GM23338 (cell line): ENCODE results near the gene PANK3. TPM values are rescaled to one million over a fixed set of nuclear protein-coding genes. Genes with fewer than 3 reads are reported as not detected.

Experiments
- ATAC-seq: fragments of 200-7000 bp; cut with Tn5 transposase; 3 replicates; pipeline ENCODE4 v1.9.1; 2020
- DNase-seq: peaks from one replicate; pipeline ENCODE4 v3.0.0-alpha.2; 2015; ENCODE audit warnings: low spot score
- H2AFZ ChIP-seq: fragments of 200-600 bp; sonication (generic); 2 replicates; pipeline ENCODE4 v1.8.0; 2016; ENCODE audit warnings: antibody characterized with exemption, mild to moderate bottlenecking, moderate library complexity
- H3F3A ChIP-seq: fragments of 200-600 bp; sonication (generic); replicated peaks from 2 replicates; pipeline ENCODE4 v1.8.0; 2017; ENCODE audit warnings: antibody characterized with exemption, mixed run types, low read depth
- H3K27ac ChIP-seq: fragments of 200-600 bp; sonication (generic); 2 replicates; pipeline ENCODE4 v1.6.1; 2016; ENCODE audit warnings: low read depth
- H3K27me3 ChIP-seq: fragments of 200-600 bp; sonication (generic); 2 replicates; pipeline ENCODE4 v1.8.0; 2016; ENCODE audit warnings: mild to moderate bottlenecking, mixed run types, moderate library complexity; ENCODE audit not compliant: insufficient read depth
- H3K36me3 ChIP-seq: fragments of 200-600 bp; sonication (generic); 2 replicates; pipeline ENCODE4 v1.8.0; 2016; ENCODE audit warnings: mild to moderate bottlenecking; ENCODE audit not compliant: insufficient read depth
- H3K4me1 ChIP-seq: fragments of 200-600 bp; sonication (generic); 2 replicates; pipeline ENCODE4 v1.8.0; 2016; ENCODE audit warnings: mild to moderate bottlenecking, moderate library complexity; ENCODE audit not compliant: insufficient read depth
- H3K4me2 ChIP-seq: fragments of 200-600 bp; sonication (generic); 2 replicates; pipeline ENCODE4 v1.7.1; 2017; ENCODE audit warnings: mixed run types
- H3K4me3 ChIP-seq: fragments of 200-600 bp; sonication (generic); 2 replicates; pipeline ENCODE4 v1.6.1; 2016; ENCODE audit warnings: mixed run types
- H3K79me2 ChIP-seq: fragments of 200-600 bp; sonication (generic); replicated peaks from 2 replicates; pipeline ENCODE4 v1.8.0; 2017; ENCODE audit warnings: mild to moderate bottlenecking; ENCODE audit not compliant: insufficient read depth
- H3K9me2 ChIP-seq: fragments of 200-600 bp; sonication (generic); 2 replicates; pipeline ENCODE4 v1.8.0; 2017; ENCODE audit not compliant: insufficient read depth
- H4K20me1 ChIP-seq: fragments of 200-600 bp; sonication (generic); replicated peaks from 2 replicates; pipeline ENCODE4 v1.8.0; 2017; ENCODE audit warnings: mild to moderate bottlenecking; ENCODE audit not compliant: insufficient read depth
- H3K27ac Mint-ChIP-seq: 2 replicates; pipeline ENCODE4 v1.8.0; 2020; ENCODE audit warnings: inconsistent platforms, mild to moderate bottlenecking, moderate library complexity, mixed read lengths
- H3K27me3 Mint-ChIP-seq: 3 replicates; pipeline ENCODE4 v1.8.0; 2022; ENCODE audit warnings: low read depth, mild to moderate bottlenecking, moderate library complexity, mixed read lengths, inconsistent platforms; ENCODE audit not compliant: insufficient read depth, poor library complexity
- H3K36me3 Mint-ChIP-seq: 3 replicates; pipeline ENCODE4 v1.8.0; 2021; ENCODE audit warnings: low read depth, mild to moderate bottlenecking, inconsistent platforms, moderate library complexity, mixed read lengths
- H3K4me1 Mint-ChIP-seq: 3 replicates; pipeline ENCODE4 v1.8.0; 2020; ENCODE audit warnings: mild to moderate bottlenecking, inconsistent platforms, mixed read lengths
- H3K4me3 Mint-ChIP-seq: 3 replicates; pipeline ENCODE4 v1.8.0; 2021; ENCODE audit warnings: moderate library complexity, mild to moderate bottlenecking, inconsistent platforms, mixed read lengths
- H3K9me3 Mint-ChIP-seq: 3 replicates; pipeline ENCODE4 v1.8.0; 2020; ENCODE audit warnings: moderate library complexity, mild to moderate bottlenecking, inconsistent platforms, mixed read lengths
- CREB1 ChIP-seq: fragments of 250-450 bp; sonication (Bioruptor Pico); IDR thresholded peaks from 2 replicates; pipeline ENCODE4 v1.5.0; 2020; ENCODE audit warnings: low read depth, mild to moderate bottlenecking, moderate library complexity
- CTCF ChIP-seq, 2 experiments: fragments of 200-600 bp in 1 of 2; sonication (generic) in 1 of 2; conservative IDR thresholded peaks; 2 replicates each; pipeline versions ENCODE4 v1.5.1 to v1.6.1; 2016 to 2017; ENCODE audit warnings: antibody characterized with exemption in 2 of 2, low read depth in 2 of 2, mild to moderate bottlenecking in 2 of 2, moderate library complexity in 1 of 2
- ETS1 ChIP-seq: IDR thresholded peaks from 2 replicates; pipeline ENCODE4 v1.6.1; 2016; ENCODE audit warnings: antibody characterized with exemption
- EZH2 ChIP-seq: fragments of 200-600 bp; sonication (generic); IDR thresholded peaks from one replicate; pipeline ENCODE4 v1.8.0; 2017; ENCODE audit warnings: antibody characterized with exemption, mild to moderate bottlenecking, low read depth; ENCODE audit not compliant: unreplicated experiment
- EZH2phosphoT487 ChIP-seq: fragments of 200-600 bp; sonication (generic); IDR thresholded peaks from one replicate; pipeline ENCODE4 v1.8.1; 2018; ENCODE audit warnings: antibody characterized with exemption; ENCODE audit not compliant: unreplicated experiment
- JUNB ChIP-seq: IDR thresholded peaks from one replicate; pipeline ENCODE4 v1.6.1; 2016; ENCODE audit warnings: antibody characterized with exemption; ENCODE audit not compliant: unreplicated experiment
- STAT1 ChIP-seq: IDR thresholded peaks from one replicate; pipeline ENCODE4 v1.6.1; 2016; ENCODE audit warnings: antibody characterized with exemption; ENCODE audit not compliant: unreplicated experiment
- ZNF114 ChIP-seq: fragments of 250-450 bp; sonication (Bioruptor Pico); IDR thresholded peaks from 2 replicates; pipeline ENCODE4 v1.5.0; 2020; ENCODE audit warnings: mild to moderate bottlenecking, moderate library complexity
- ZNF462 ChIP-seq: fragments of 250-450 bp; sonication (Bioruptor Pico); IDR thresholded peaks from 2 replicates; pipeline ENCODE4 v1.5.0; 2020; ENCODE audit warnings: mild to moderate bottlenecking, moderate library complexity
- polyA plus RNA-seq: library from polyadenylated mRNA; unstranded; fragments of >200 nt; fragmentation: Nextera tagmentation; extraction: Ambion mirVana; gene quantifications from 2 replicates; pipeline ENCODE4 v1.2.1, GENCODE V29; 2016
- total RNA-seq: library from RNA; depleted of rRNA; stranded (reverse); fragments of >200 nt; shearing (Covaris generic); gene quantifications from 2 replicates; pipeline ENCODE4 v1.2.3, GENCODE V29; 2014

The PANK3 gene
- total and polyA plus RNA-seq, 2 experiments from 2014 or later: 17.0 to 91.6 TPM

DNA sequence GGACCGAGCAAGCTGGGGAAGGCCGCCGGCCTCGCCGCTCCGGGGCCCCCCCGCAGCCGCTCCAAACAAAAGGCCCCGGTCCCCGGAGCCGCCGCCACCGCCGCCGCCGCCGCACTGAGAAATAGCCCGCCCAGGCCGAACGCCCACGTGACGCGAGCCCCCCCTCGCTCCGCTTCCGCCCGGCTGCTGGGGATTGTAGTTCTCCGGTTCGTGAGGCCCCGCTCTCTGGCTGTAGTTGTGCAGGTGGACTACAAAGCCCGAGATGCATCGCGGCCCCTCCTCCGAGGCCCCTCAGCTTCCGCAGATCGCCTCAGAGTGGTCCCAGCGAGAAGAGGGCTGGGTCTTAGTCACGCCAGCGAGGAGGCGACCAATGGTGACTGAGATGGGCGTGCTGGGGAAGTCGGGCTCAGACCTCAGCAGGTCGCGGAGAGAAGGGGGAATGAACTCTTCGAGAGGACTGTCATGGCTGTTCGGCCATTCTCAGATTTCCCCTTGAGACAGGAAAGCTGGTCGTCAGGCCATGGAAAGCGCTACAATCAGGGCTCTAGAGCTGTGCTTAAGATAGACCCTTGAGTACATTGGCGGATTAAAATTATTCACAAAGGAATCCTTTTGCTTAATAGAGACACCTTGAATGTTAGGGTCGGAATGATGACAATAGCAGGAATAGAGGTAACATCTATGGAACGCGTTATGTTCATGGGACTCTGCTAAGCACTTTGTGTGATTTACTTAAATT, 489 bp upstream of the PANK3 start (continued):
- TF ChIP-seq ZNF462 (CRISPR knock-in tag): no peak
- TF ChIP-seq CTCF (conservative IDR thresholded peaks at IDR 0.05; ENCODE audit: low read depth in 2 of 2): no peak
- TF ChIP-seq EZH2phosphoT487: no peak
- no peak for TF ChIP-seq STAT1
- TF ChIP-seq CREB1 (CRISPR knock-in tag): peak; percentile 69

- peaks cover 4% of the 10 kb centered on the region for H3K27me3 Mint-ChIP-seq
- H2AFZ ChIP-seq: no peak overlapping the region
- ATAC-seq: no peak
- TF ChIP-seq STAT1: no peak
- no peak for TF ChIP-seq EZH2
- TF ChIP-seq JUNB: no peak
- no peak for TF ChIP-seq ZNF114
- TF ChIP-seq CTCF (conservative IDR thresholded peaks at IDR 0.05; ENCODE audit: low read depth in 2 of 2): no peak
- TF ChIP-seq EZH2phosphoT487: no peak
- TF ChIP-seq CREB1 (CRISPR knock-in tag): no peak
- TF ChIP-seq ETS1: no peak
These were observed 1.2 kb downstream of the PANK3 start for GRCh38 chr5:168578006-168578405.

More at GRCh38 chr5:168578006-168578405, 1.2 kb downstream of the PANK3 start:
- Mint-ChIP-seq H3K4me3 (peak overlapping the region; percentile 97), H3K27ac (peak overlapping the region; percentile 54; the same call in 1 of the 2 replicates), H3K36me3 (peaks cover 29% of the 10 kb centered on the region; the same call in 2 of the 3 replicates), H3K4me1 (peaks cover 37% of the 10 kb centered on the region; the same call in 2 of the 3 replicates), H3K9me3 (peaks cover 3% of the 10 kb centered on the region; the same call in 1 of the 3 replicates)
- Histone ChIP-seq H3K79me2 (peaks cover 60% of the 10 kb centered on the region), H3K4me3 (peak overlapping the region; percentile 93), H3K27ac (no peak overlapping the region), H3K4me1 (peaks cover 37% of the 10 kb centered on the region), H3K9me2 (peaks cover 8% of the 10 kb centered on the region; the same call in 1 of the 2 replicates), H3K27me3 (no peaks in the 10 kb centered on the region), H3K36me3 (no peaks in the 10 kb centered on the region; the same call in 1 of the 2 replicates), H4K20me1 (peaks cover 39% of the 10 kb centered on the region), H3K4me2 (peak overlapping the region; percentile 88), H3F3A (no peaks in the 10 kb centered on the region)
- no peak for DNase-seq
